ENCODE data around the gene ILDR2. TPM values are rescaled to one million over a fixed set of nuclear protein-coding genes. Genes with fewer than 3 reads are reported as not detected.

The ILDR2 gene
- total and polyA plus RNA-seq, 9 of the 15 experiments (the other 6 are each of a cell fraction or from before 2014, with no cell fraction given): 0.03 to 0.31 (median 0.18) TPM; not detected in 2

DNA sequence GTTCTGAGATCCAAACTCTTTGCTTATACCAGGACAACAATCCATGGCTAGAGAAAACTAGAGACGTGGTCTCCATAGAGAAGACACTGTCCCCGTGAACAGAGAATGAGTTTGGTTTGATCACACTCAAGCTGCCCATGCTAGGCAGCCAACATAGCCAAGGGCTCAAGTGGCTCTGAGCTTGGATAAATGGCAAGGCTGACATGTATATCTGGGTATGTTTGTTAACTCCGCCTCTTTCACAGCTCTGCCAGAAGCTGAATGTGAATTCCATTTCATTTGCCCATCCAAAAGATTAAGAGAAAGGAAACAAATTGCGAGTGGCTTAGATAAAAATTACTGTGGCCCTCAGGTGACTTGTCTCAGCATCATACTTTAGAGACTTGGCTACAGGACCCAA, 38.0 kb downstream of the ILDR2 start:
- no peak for ATAC-seq
- DNase-seq (ENCODE audit: extremely low read depth in 1 of 4, low spot score in 3 of 4): no peak
- in situ Hi-C loops (cut with MboI): no loop called here
- Histone ChIP-seq H3K79me2 (ENCODE audit: control insufficient read depth, insufficient read depth, low read length) (no peaks in the 10 kb centered on the region), H3K36me3 (ENCODE audit: control insufficient read depth, insufficient read depth, low read length) (no peaks in the 10 kb centered on the region), H2AFZ (ENCODE audit: low read depth, low read length) (no peak overlapping the region), H4K20me1 (replicated peaks; ENCODE audit: control insufficient read depth, insufficient read depth, low read length) (no peaks in the 10 kb centered on the region), H3K4me3 (no peak overlapping the region), H3K4me1 (replicated peaks in 1 of 2; ENCODE audit: control insufficient read depth in 2 of 2, insufficient read depth in 2 of 2, low read length in 2 of 2) (no peaks in the 10 kb centered on the region), H3K4me2 (ENCODE audit: insufficient read depth, low read length) (no peak overlapping the region), H3K9me3 (replicated peaks; ENCODE audit: control insufficient read depth, insufficient read depth, low read depth, low read length) (no peaks in the 10 kb centered on the region), H3K27ac (ENCODE audit: extremely low read depth, low read depth, low read length) (no peak overlapping the region), H3K9ac (ENCODE audit: insufficient read depth in 1 of 2, low read depth in 2 of 2, low read length in 2 of 2) (no peak overlapping the region), H3K27me3 (ENCODE audit: control insufficient read depth in 2 of 2, insufficient read depth in 2 of 2, low read length in 2 of 2) (peaks cover 13 to 20% of the 10 kb centered on the region in 2 experiments), H3K9me1 (ENCODE audit: control insufficient read depth, insufficient read depth, low read length) (no peaks in the 10 kb centered on the region)
- no TSS peak for BruUV-seq (replicated peaks)
- 0% methylated on average over 4 of the region's 4 CpGs for WGBS (ENCODE audit: insufficient coverage, low coverage, missing lambda C conversion rate)
- TF ChIP-seq CCNT2 (IDR thresholded peaks at IDR 0.05; ENCODE audit: borderline replicate concordance, extremely low read depth, insufficient read length, low read depth, low read length) (no peak), RBM14 (IDR thresholded peaks at IDR 0.05; ENCODE audit: borderline replicate concordance, insufficient read depth, low read depth, low read length) (no peak), ILK (tag; IDR thresholded peaks at IDR 0.05; ENCODE audit: borderline replicate concordance, low read depth) (no peak), PRPF4 (IDR thresholded peaks at IDR 0.05; ENCODE audit: insufficient read depth, low read depth, low read length, poor library complexity, severe bottlenecking) (no peak), RBM15 (IDR thresholded peaks at IDR 0.05; ENCODE audit: insufficient read depth, low read length) (no peak), MYC (IDR thresholded peaks at IDR 0.05; ENCODE audit: low read depth, low read length) (no peak), MYC (CRISPR knock-in tag; IDR thresholded peaks at IDR 0.05; ENCODE audit: borderline replicate concordance, low read depth) (no peak)
- POLR2A ChIA-PET: no interaction called here
- CTCF ChIA-PET (ENCODE audit: low intra/inter-chr PET ratio): no interaction called here
- intact Hi-C loops (cut with micrococcal nuclease): no loop called here
- FAIRE-seq: no peak

All from K562 (cell line).